Measurements from ENCODE around the gene ITGB1BP1. TPM values are rescaled to one million over a fixed set of nuclear protein-coding genes. Genes with fewer than 3 reads are reported as not detected.

Gene ITGB1BP1
- total RNA-seq, 1 donor from 2014 or later = 339 TPM

DNA sequence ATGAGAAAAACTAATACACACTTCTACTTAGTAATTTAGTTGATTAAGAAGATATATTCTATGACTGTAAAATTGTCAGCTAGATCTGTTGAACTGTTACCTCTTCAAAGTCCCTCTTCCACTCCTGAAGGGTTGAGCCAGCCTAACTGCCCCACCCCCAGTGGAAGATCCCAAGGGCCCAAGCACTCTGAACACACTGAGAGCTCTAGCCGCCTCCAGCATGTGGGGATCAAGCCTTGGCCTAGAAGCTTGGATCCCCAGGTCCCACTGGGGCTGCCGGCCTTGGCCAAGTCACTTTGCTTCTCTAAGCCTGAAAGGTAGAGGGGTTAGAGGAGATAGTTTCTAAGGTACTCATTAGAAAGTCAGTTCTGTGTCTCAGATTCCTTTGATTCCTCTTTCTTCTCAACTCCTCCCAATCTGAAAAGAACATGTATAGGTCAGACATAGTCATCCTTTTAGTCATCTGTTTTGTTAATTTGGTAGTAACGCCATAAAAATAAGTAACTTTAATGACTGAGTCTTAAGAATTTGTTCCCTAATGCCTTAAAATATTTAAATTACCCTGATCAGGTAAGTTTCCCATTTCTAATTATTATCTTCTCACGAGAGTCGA is 5.7 kb upstream of the ITGB1BP1 start:
- no peak for DNase-seq (ENCODE audit: low spot score)

DNA sequence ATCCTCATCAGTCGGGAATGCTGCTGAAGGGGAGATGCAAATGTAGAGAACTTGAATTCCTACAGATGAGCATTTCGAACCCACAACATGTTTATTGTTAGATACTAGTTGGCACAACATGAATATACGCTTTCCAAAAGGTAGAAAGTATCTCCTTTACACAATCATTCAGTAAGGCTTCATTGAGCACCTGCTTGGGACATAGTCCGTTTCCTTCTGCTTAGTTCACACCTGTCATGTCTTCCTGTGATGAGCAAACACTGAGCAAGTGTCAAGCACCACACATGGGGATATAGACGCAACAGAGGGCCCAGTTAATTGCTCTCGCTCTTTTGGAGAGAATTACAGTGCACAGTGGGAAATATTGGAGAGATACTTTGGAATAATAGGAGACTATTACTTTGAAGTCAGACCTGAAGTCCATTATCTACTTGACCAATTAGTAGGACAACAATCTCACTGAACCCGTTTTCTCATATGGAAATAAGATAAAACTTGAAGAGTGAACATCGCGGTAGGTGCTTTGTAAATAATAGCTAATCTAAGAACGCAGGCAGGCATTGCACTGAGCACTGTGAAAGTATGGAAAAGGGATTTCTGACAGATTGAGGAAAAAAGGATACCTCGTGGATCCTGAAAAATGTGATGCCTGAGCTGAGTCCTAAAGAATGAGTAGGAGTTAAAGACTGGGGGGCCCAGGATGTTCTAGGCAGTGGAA is 1.3 kb upstream of the ITGB1BP1 start:
- no peak for DNase-seq (ENCODE audit: low spot score)

DNA sequence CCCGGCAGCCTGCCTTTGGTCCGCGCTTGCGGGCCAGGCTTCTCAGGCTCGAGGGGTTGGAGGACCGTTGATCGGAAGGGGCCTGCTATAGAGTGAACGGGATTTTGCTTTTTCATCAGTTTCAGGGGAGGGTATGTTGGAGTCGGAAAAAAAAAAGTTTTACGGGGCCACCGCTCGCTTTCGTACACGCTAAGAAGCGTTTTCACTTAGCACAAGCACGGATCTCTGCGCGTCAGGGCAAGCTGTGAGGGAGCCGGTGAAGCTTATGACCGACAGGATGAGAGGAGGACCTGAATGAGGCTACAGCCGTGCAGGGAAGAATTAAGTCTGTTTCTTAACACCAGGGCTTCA is 569 bp upstream of the ITGB1BP1 start:
- DNase-seq (ENCODE audit: low spot score) = no peak

DNA sequence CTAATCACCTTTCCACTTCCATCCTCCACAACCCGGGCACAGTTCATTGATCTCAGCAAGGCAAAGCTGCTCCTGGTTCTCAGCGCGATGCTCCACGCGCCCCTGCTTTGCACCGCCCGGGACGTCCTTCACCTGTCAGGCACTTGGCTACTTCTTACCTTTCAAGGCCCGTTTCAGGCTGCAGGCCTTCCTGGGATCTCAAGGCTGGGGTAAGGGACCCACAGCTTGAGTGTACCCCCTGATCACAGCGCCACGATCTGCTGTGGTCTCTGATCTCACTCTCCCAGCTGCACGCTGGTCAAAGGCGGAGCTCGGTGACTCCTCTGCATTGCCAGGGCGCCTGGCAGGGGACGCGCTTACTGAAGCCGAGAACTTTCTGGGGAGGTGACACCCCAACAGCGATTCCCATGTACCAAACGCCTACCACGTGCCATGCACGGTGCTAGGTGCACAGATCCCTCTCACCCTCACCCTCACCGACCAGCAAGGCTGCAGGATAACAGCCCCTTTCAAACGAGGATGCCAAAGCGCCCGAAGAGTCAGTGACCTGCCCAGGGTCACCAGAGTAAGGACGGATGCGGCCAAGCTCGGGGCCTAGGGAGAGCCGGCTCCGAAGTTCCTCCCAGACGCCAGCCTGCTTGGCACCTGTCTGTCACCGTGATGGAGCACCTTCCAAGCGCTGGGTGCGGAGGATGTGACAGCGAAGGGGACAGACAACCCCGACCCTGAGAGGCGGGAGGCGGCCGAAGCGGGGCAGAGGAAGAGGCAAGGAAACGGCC is 818 bp downstream of the ITGB1BP1 start:
- DNase-seq (ENCODE audit: low spot score) = no peak

DNA sequence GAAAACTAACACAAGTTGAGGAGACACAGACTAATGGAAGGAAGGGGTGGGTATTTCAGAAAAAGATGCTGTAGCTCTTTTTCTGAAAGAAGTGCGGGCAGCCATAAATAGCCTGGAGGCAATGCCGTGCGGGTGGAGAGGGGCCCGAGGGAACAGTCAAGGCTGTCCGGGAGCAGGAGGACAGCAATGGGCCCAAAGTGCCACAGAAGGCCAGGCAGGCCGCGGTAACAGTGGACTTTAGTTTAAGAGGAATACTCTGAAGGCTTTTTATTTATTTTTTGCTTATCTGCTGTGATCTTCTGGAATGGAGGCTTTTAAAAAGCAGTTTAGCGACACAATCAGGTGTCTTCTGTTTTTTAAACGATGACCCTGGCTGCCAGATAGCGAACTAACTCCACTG is 2.8 kb downstream of the ITGB1BP1 start:
- DNase-seq (ENCODE audit: low spot score) = no peak

DNA sequence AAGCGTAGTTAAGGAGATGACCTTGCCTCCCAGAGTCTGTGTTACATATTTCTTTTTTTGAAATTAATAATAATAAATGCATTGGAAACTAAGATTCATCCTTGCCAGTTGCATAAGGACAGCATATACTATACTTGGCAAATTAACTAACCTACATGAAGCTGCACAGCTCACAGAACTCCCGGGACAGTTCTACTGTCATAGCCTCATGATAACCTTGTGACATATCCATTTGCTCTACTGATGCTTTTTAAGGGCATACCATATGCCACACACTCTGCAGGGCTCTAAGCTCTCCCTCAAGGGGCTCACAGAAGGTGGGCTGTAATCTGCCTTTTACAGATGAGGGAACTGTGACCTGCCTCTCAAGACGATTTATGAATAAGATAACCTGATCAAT is 3.8 kb downstream of the ITGB1BP1 start:
- DNase-seq (ENCODE audit: low spot score) = no peak

DNA sequence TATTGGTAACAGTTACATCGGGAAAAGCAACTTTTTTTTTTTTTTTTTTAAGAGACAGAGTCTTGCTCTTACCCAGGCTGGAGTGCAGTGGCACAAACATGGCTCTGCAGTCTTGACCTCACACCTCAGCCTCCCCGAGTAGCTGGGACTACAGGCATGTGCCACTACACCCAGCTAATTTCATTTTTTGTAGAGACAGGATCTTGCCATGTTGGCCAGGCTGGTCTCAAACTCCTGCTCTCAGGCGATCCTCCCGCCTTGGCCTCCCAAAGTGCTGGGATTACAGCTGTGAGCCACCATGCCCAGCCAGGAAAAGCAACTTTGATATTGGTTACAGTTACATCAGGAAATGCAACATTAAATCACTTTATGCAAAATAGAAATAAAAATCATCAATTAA is 4.6 kb downstream of the ITGB1BP1 start:
- no peak for DNase-seq (ENCODE audit: low spot score)

DNA sequence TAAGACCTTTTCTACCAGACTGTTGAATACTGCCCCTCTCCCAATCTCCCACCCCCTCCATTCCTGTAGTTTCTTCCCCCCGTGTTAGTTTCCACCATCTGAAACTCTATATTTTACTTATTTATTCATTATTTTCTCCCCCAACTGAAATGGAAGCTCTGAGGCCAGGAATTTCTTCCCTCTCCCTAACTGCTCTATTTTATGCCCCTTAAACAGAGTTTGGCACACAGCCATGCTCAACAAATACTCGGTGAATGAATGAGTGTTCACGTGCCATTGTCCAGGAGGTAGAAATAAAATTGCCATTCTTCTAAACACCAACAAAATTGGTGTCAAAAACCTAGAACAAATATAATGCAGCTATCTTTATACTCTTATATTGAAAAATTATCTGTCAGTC is 5.6 kb downstream of the ITGB1BP1 start:
- DNase-seq (ENCODE audit: low spot score) = no peak

DNA sequence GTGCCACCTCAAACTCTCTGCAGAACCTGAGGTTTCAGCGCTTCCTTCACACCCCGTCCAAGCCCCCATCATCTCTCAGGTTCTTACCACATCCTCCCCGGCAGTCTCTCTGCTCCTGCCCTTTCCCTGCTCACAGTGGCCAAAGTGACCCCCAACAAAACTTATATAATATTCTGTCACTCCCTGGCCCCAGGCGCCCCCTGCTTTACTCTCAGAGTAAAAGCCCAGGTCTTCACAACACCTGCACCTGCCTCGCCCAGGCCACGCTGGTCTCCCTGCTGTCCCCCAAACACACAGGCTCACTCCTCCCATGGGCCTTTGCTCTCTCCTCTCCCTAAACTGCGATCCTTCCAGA is 6.4 kb downstream of the ITGB1BP1 start:
- DNase-seq (ENCODE audit: low spot score) = no peak

DNA sequence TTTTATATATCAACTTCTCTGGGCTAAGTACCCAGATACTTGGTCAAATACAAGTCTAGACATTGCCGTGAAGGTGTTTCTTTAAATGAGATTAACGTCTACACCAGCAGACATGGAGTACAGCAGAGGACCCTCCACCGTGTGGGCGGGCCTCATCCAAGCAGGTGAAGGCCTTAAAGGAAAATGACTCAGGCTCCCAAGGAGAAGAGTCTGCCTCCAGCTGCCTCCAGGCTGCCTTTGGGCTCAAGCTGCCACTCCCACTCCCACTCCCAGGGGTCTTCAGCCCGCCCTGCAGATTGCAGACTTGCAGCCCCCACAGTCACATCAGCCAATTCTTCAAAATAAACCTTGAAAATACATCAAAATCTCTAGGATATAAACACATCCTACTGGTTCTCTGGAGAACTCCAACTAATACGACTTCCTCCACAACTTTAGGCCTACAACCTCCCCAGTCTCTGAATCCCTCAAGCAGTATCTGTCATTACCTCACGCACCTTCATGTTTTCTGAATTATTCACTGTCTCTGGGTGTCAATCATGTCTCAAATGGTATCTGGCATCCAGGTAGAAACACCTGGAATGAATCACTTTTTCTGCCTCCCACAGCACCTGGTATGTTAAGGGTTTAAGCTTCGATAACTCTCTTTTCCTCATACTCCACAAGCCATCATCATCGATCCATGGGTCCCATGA is 6.9 kb downstream of the ITGB1BP1 start:
- no peak for DNase-seq (ENCODE audit: low spot score)

DNA sequence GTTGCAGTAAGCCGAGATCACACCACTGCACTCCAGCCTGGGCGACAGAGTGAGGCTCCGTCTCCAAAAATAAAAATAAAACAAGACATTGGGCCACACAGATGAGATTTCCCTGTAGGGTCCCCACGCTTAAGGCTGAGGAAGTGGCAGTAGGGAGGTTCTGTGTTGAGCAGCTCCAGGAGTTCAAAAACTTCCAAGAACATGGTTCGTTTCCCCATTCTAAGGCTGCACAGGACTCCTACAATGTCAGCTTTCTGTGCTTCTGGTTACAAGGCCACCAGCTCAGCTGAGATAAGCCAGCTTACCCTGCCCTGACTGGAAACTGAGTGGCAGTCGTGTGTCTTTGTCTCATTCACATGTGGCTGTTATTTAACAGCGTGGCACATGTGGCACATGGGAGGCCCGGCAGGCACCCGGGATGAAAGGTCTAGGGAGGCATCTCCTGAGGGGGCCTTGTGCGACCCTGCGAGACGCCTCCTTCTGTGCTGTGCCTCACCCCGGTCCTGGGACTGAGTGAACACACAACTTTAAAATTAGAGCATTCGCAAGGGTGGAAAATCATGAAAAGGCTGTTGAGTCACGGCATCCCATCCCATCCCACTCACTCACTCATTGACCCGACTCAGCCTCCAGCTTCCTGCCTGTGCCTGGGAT is 7.7 kb downstream of the ITGB1BP1 start:
- DNase-seq (ENCODE audit: low spot score) = no peak

DNA sequence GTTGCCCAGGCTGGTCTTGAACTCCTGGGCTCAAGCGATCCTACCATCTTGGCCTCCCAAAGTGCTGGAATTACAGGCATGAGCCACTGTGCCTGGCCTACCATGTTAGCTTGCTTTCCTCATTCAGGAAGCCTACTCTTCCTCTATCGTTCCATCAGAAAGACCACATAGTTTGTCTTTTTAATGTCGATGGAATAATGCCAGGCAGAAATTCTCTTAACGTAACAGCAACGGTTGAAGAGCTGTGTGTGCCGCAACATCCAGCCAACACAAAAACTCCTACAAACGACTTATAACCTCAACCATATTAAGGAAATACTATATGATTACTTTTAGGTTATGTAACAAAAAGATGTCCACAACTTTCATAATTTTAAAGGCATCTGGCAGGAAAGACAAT is 10.5 kb downstream of the ITGB1BP1 start:
- DNase-seq (ENCODE audit: low spot score) = no peak

DNA sequence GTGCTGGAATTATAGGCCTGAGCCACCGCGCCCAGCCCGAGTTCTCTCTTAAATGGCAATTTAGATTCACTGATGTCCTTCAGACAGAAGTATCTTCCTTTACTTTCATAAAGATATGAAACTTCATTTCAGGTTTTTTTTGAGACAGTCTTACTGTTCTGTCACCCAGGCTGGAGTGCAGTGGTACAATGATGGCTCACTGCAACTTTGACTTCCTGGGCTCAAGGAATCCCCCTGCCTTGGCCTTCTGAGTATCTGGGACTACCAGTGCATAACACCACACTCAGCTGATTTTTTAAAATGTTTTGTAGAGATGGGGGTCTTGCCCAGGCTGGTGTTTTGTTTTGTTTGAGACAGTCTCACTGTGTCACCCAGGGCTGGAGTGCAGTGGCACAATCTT is 13.2 kb downstream of the ITGB1BP1 start:
- no peak for DNase-seq (ENCODE audit: low spot score)

DNA sequence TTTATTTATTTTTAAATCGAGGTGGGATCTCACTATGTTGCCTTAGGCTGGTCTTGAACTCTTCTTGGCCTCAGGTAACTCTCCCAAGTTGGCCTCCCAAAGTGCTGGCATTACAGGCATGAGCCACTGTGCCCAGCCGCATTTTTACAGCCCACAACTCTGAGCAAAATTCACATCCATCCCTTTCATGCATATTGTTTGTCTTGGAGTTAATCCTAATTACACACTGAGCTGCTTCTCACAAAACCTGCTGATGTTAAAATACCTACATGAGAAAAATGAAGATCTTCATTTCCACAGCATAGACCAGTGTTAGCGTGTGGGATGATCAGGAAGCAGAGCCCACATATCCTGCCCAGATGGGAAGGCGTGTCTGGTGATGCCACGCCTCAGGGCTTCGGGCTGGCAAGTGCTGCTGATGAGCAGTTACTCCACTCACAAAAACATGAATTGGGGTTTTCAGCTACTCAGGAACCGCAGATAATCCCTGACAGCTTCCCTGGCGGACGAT is 14.6 kb downstream of the ITGB1BP1 start:
- DNase-seq (ENCODE audit: low spot score) = no peak

DNA sequence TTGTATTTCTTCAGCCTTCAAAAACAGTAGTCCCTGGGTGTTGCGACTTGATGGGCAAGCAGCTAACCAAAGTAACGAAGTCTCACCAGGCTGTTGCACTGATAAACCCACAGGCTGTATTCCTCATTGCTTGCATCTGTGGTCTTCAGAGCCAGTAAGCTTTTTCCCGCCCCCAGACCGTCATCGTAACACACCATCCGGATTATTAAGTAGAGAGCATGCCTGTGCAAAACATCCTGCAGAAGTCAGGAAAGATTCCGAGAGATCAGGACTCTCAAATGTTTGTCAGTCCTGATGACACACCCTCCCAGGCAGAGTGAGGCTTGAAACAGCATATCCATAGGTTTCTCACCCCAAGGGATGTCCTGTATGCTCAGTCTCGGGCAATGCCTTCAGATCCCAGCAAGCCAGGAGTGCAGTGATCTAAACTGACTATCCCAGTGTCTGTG is 15.9 kb downstream of the ITGB1BP1 start:
- DNase-seq (ENCODE audit: low spot score) = no peak

DNA sequence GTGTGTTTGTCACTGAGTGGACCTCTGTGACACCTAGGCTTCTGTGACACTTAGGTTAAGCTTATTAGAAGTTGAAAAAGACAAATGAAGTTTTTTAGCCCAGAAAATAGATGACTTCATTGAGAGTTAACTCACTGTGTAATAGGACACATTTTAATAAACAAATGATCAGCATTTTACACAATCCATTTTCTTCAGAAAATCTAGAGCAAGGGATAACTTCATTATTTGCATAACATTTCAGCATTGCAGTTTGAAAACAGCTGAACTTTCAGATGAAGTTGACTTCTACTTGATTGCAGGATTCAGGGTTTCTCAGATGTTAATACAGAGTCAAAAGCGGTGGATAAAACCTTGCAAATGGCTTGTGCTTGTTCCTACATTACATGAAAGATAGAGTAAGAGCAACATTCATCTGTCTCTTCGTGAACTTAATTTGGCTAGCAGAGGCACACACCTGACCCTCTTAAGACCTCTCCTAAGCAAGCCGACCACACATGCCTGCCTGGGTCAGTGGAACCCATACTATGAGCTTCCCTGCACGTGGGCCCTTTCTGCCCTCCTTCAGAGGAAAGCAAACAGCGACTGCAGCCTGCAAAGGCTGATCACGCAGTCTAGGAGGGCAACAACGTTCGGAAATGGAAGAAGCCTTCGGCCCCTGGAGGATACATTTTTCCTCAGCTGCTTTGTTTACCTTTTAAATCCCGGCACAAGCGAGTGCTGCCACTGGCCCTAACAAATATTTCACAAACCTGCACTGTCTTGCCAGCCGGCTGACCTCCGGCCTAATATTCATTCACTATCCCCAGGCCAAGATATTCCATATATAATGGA is 16.6 kb downstream of the ITGB1BP1 start:
- no peak for DNase-seq (ENCODE audit: low spot score)

DNA sequence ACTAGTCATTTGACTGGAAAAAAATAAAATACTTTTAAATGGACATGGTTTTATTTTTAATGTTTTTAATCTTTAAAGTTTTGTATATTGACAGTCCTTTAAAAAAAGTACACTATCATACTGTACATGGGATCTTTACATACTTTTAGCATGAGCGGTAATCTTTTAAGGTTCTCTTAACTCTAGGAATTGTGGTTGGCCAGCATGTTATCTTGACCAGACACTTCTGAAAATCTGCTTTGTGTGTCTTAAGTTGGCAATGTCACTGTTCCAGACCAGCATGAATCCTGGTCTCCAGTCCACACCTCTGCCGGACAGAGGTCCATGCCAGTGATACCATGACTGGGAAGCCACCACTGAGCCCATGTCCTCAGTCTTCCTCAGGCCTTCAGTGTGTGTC is 17.7 kb downstream of the ITGB1BP1 start:
- DNase-seq (ENCODE audit: low spot score) = no peak

DNA sequence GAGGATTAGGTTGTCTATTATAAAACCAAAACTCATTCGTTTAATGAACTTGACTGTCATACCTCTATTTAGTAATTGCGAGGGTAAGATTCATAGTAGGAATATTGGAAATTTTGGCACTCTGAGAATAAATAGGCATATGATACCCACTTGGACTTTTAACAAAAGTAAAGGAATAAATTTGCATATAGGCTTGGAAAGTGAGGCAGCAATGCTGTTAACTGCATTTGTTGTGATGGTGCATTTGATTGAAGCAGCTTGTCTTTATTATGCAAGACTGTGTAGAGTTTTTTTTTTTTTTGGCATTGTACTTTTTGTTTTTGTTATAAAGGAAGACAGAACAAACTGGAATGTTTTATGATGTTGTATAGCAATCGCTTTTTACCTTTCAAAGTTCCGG is 18.9 kb downstream of the ITGB1BP1 start:
- no peak for DNase-seq (ENCODE audit: low spot score)

DNA sequence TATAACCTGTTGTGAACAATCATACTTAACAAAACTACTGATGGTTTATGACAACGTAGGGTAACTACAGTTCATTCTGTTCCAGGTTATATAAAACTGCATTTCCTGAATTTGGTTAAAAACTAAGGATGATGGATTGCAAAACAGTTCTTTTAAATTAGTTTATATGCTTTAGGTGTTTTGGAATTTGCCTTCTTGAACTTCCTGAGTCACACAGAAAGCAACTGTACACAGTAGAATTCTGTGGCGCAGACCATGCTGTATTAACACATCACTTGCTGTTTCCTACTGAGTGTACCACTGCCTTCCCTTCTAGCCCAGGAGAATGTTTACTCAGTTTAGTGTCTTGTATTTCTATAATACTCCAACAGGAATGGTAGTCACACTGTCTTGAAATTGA is 19.4 kb downstream of the ITGB1BP1 start:
- DNase-seq (ENCODE audit: low spot score) = no peak

DNA sequence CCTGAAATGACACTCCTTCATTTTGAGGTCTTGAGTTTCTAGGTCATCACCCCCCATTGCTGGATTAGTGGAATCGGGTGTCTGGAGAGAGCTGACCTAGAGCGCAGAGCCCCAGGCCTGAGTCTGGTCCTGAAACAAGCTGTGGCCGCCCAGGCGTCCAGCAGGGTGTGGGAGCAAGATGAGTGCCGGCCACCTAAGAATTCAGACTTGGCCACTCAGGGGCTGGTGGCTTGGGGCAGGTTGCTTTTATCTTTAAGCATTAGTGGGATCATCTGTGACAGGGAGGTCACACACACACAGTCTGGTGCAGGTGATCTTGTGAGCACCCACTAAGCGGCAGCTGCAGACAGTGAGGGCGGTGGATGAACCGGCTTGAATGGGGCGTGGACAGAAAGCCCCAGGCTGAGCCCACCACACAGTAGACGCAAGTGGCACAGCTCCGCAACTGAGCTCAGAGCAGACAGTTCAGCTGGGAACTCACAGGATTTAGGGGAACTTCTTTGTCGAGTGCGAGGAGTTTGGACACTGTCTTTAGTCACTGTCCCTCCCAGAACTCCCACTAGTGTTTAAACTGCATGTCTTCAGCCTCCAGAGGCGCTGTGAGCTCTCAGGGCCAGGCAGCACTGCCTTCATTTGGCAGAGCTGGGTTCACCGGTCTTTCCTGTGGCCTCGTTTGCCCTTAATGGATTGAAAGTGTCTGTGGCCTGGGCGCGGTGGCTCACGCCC is 21.5 kb downstream of the ITGB1BP1 start:
- DNase-seq (ENCODE audit: low spot score) = no peak

Data from mesenteric fat pad (tissue), 1 donor.